Body of pancreas (tissue), 4 donors: Measurements from ENCODE around the gene ERC2. TPM values are rescaled to one million over a fixed set of nuclear protein-coding genes. Genes with fewer than 3 reads are reported as not detected.

Source experiments
- ATAC-seq: fragments of 150-250 bp; one replicate; pipeline ENCODE4 v1.9.1; 2016
- DNase-seq, 4 donors: peaks; one replicate each; pipeline ENCODE4 v3.0.0-alpha.2; 2019
- H3K27ac ChIP-seq, 4 donors: fragments of 200-600 bp; sonication (generic); 1 replicate in 3 of 4; 2 replicates in 1 of 4; pipeline versions ENCODE4 v1.5.1 to v1.6.1; 2016 to 2019; ENCODE audit warnings: mild to moderate bottlenecking in 1 of 4, mixed read lengths in 1 of 4, moderate library complexity in 1 of 4
- H3K27me3 ChIP-seq, 2 donors: fragments of 200-600 bp; sonication (generic); one replicate each; pipeline ENCODE4 v1.6.0; 2016; ENCODE audit warnings: mild to moderate bottlenecking in 1 of 2
- H3K36me3 ChIP-seq, 2 donors: fragments of 200-600 bp; sonication (generic); replicated peaks in 1 of 2; 2 replicates each; pipeline ENCODE4 v1.5.1; 2016; ENCODE audit warnings: low read depth in 2 of 2; ENCODE audit not compliant: insufficient read depth in 1 of 2
- H3K4me1 ChIP-seq: fragments of 200-600 bp; sonication (generic); one replicate; pipeline ENCODE4 v1.6.0; 2016
- H3K4me3 ChIP-seq, 2 donors: fragments of 200-600 bp; sonication (generic); 1 replicate in 1 of 2; 2 replicates in 1 of 2; pipeline ENCODE4 v1.5.1; 2016 to 2019
- H3K9me3 ChIP-seq, 3 donors: fragments of 200-600 bp; sonication (generic); 1 replicate in 2 of 3; 2 replicates in 1 of 3; pipeline ENCODE4 v1.5.1; 2016
- CTCF ChIP-seq, 7 experiments: fragments of 450-650 bp in 4 of 7; fragments of 200-600 bp in 3 of 7; sonication (generic) in 3 of 7; IDR thresholded peaks; one replicate each; pipeline ENCODE4 v1.5.1; 2016 to 2019; ENCODE audit warnings: antibody characterized with exemption in 7 of 7
- POLR2A ChIP-seq, 3 donors: fragments of 450-650 bp; IDR thresholded peaks; one replicate each; pipeline ENCODE4 v1.6.1; 2016; ENCODE audit warnings: antibody characterized with exemption in 3 of 3, mild to moderate bottlenecking in 2 of 3
- WGBS, 2 donors: methylation state at CpG; one replicate each; pipeline ENCODE4 v1.1.5; 2017; 5-methylcytosine and 5-hydroxymethylcytosine counted together
- intact Hi-C: fragments of 100-400 bp; cut with DNase I; formaldehyde crosslinking; loops from one replicate; pipeline ENCODE4 v1.15.1; 2023
- total RNA-seq, 2 donors: library from RNA; depleted of rRNA; stranded (reverse); fragments of >200 nt; gene quantifications; one replicate each; pipeline ENCODE4 v1.1.0, GENCODE V29; 2016

Gene ERC2
- total RNA-seq, 2 donors from 2014 or later = 4.0 to 4.7 TPM

DNA sequence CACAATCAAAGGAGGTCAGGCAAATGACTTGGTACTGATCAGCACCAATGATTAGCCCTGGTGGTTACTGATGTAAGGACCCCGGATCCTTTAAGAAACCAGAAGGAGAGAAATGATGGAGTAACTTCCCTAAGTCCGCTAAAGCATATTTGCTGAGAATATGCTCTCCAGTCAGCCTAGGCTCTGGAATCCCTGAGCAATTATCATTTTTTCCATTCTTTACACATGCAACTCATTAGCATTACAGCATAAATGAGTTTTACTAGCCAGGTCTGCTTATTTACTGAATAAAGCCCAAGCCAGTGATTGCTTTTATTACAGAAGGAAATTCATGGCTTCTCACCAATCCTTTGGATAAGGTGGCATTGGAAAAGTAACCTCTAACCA, 842.0 kb downstream of the ERC2 start:
- H3K36me3 ChIP-seq = no peaks in the 10 kb centered on the region
- WGBS, 2 donors = 81 to 93% methylated on average over 2 of the region's 2 CpGs
- no peaks in the 10 kb centered on the region for H3K27me3 ChIP-seq
- H3K27ac ChIP-seq = no peak overlapping the region
- H3K4me3 ChIP-seq = no peak overlapping the region
- H3K9me3 ChIP-seq = no peaks in the 10 kb centered on the region
- no peak for TF ChIP-seq POLR2A (IDR thresholded peaks at IDR 0.05)
- TF ChIP-seq CTCF (IDR thresholded peaks at IDR 0.05) = no peak
- no peaks in the 10 kb centered on the region for H3K4me1 ChIP-seq
- DNase-seq = no peak
- intact Hi-C loops = no loop called here
- no peak for ATAC-seq

DNA sequence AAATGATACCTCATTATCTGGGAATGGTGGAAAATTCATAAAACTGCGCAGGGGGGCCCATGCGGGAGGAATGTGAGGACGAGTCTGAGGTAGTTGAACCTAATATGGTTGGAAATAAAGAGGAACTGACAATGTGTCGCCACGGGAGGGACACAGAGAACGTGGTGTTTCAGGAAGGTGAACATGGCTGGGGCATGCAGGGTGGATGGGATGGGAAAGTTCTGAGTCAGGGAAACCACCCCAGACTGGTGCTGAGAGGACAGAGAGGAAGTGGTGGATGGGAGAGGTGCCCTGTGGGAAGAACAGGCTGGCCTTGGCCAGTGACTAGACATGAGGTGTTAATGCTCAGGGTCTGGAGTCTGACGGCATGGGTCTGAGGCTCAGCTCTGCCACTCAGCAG, 844.0 kb downstream of the ERC2 start:
- no peaks in the 10 kb centered on the region for H3K36me3 ChIP-seq
- DNase-seq (peak in 1 of 4 donors; percentile 66), ATAC-seq (no peak)
- H3K27me3 ChIP-seq = no peaks in the 10 kb centered on the region
- no peak overlapping the region for H3K4me3 ChIP-seq
- intact Hi-C loops = no loop called here
- TF ChIP-seq CTCF (IDR thresholded peaks at IDR 0.05) (no peak), POLR2A (IDR thresholded peaks at IDR 0.05) (no peak)
- H3K27ac ChIP-seq = no peak overlapping the region
- no peaks in the 10 kb centered on the region for H3K4me1 ChIP-seq
- H3K9me3 ChIP-seq = no peaks in the 10 kb centered on the region
- WGBS, 2 donors = 66 to 93% methylated on average over 7 of the region's 7 CpGs

GRCh38 chr3:55623786-55624185, 844.5 kb downstream of the ERC2 start:
- H3K27ac ChIP-seq = no peak overlapping the region
- no peaks in the 10 kb centered on the region for H3K36me3 ChIP-seq
- DNase-seq (no peak), ATAC-seq (no peak)
- no peak overlapping the region for H3K4me3 ChIP-seq
- TF ChIP-seq POLR2A (IDR thresholded peaks at IDR 0.05) = no peak
- no peak for TF ChIP-seq CTCF (IDR thresholded peaks at IDR 0.05)
- no peaks in the 10 kb centered on the region for H3K27me3 ChIP-seq
- 76 to 89% methylated on average over 2 of the region's 2 CpGs for WGBS, 2 donors
- intact Hi-C loops = no loop called here
- no peaks in the 10 kb centered on the region for H3K9me3 ChIP-seq
- H3K4me1 ChIP-seq = no peaks in the 10 kb centered on the region

DNA sequence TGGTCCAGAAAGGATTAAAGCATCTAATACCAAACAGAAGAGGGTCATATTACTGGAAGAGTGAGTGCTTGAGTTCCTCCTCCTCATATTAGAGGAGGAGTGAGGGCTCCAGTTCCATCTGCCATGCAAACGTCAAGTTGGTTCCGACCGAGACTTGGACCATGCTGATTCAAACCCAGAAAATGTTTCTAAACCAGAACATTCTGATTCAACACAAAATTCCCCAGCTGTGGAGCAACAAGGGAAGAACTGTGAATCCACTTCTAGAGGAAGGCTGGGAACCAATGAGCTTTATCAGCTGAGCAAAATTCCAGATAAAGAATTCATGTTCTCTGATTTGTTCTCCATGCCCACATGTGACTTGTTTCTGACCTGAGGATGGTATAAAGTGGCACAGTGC, 845.5 kb downstream of the ERC2 start:
- ATAC-seq (no peak), DNase-seq (no peak)
- 81 to 88% methylated on average over 3 of the region's 3 CpGs for WGBS, 2 donors
- intact Hi-C loops = no loop called here
- Histone ChIP-seq H3K36me3 (no peaks in the 10 kb centered on the region), H3K27ac (no peak overlapping the region), H3K4me1 (no peaks in the 10 kb centered on the region), H3K4me3 (no peak overlapping the region), H3K27me3 (no peaks in the 10 kb centered on the region), H3K9me3 (no peaks in the 10 kb centered on the region)
- TF ChIP-seq CTCF (IDR thresholded peaks at IDR 0.05) = no peak
- TF ChIP-seq POLR2A (IDR thresholded peaks at IDR 0.05) = no peak

DNA sequence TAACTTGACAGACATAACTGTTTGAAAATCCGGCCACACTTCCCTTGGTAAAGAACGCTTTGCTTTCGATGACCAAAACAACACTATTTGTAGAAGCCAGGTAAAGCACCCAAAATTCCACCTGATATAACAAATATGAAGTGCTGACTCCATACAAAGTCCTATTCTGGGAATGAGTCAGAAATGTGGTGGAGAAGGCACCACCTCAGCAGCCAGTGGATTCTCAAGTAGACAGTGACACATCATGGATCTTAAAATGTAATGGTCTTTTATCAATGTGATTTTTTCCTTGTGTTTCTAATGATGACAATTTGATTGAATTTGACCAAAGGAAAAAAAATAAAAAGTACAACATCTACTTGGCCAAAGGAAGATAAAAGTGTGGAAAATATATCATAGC, 846.2 kb downstream of the ERC2 start:
- Histone ChIP-seq H3K27ac (no peak overlapping the region), H3K9me3 (no peaks in the 10 kb centered on the region), H3K4me3 (no peak overlapping the region), H3K4me1 (no peaks in the 10 kb centered on the region), H3K36me3 (no peaks in the 10 kb centered on the region), H3K27me3 (no peaks in the 10 kb centered on the region)
- intact Hi-C loops = no loop called here
- DNase-seq (no peak), ATAC-seq (no peak)
- 93 to 94% methylated on average over 3 of the region's 3 CpGs for WGBS, 2 donors
- TF ChIP-seq POLR2A (IDR thresholded peaks at IDR 0.05) (no peak), CTCF (IDR thresholded peaks at IDR 0.05) (no peak)
